T-cell (primary cell): Measurements from ENCODE around the gene FHIT. TPM values are rescaled to one million over a fixed set of nuclear protein-coding genes. Genes with fewer than 3 reads are reported as not detected.
A peak's percentile ranks its signal among the peaks of the same experiment; 100 is the strongest.

ENCODE experiments used
- ATAC-seq, 4 experiments: fragments of 200-7000 bp in 3 of 4; fragments of 150-1000 bp in 1 of 4; cut with Tn5 transposase; replicated peaks in 1 of 4; 1 replicate in 3 of 4; 2 replicates in 1 of 4; pipeline ENCODE4 v1.10.0; 2021; ENCODE audit warnings: moderate library complexity in 3 of 4, mild to moderate bottlenecking in 2 of 4, moderate number of reproducible peaks in 1 of 4
- CTCF ChIA-PET, 2 donors: fragments of 300-600 bp; sonication (Branson Sonifier 250); formaldehyde crosslinking; loops; one replicate each; lab custom pipeline; 2022; ENCODE audit warnings: antibody characterized with exemption in 2 of 2; lab: Charles Lee
- POLR2A ChIA-PET, 2 donors: fragments of 300-600 bp; sonication (Branson Sonifier 250); formaldehyde crosslinking; loops; one replicate each; lab custom pipeline; 2022; ENCODE audit warnings: antibody characterized with exemption in 2 of 2; lab: Charles Lee
- DNase-seq, 35 experiments: peaks; one replicate each; pipeline versions ENCODE4 v3.0.0 to v3.0.0-alpha.2; 2013 to 2023
- H3K27ac ChIP-seq: one replicate; pipeline ENCODE4 v1.5.1; 2013; ENCODE audit warnings: low read length
- H3K27me3 ChIP-seq, 2 experiments: replicated peaks in 1 of 2; 1 replicate in 1 of 2; 2 replicates in 1 of 2; pipeline versions ENCODE4 v1.6.1 to v1.7.0; 2013; ENCODE audit warnings: low read length in 1 of 2, mixed read lengths in 1 of 2; ENCODE audit not compliant: control insufficient read depth in 2 of 2, insufficient read depth in 2 of 2; ENCODE audit errors: extremely low read depth in 1 of 2
- H3K36me3 ChIP-seq, 2 donors: 1 replicate in 1 of 2; 2 replicates in 1 of 2; pipeline versions ENCODE4 v1.6.1 to v1.7.0; 2013; ENCODE audit warnings: low read length in 1 of 2; ENCODE audit not compliant: control insufficient read depth in 2 of 2, insufficient read depth in 1 of 2; ENCODE audit errors: extremely low read depth in 1 of 2
- H3K4me1 ChIP-seq, 2 experiments: 1 replicate in 1 of 2; 2 replicates in 1 of 2; pipeline versions ENCODE4 v1.6.1 to v1.7.0; 2013; ENCODE audit warnings: low read length in 2 of 2, mixed read lengths in 1 of 2; ENCODE audit not compliant: insufficient read depth in 2 of 2, control insufficient read depth in 1 of 2; ENCODE audit errors: extremely low read depth in 1 of 2
- H3K4me3 ChIP-seq, 2 donors: 1 replicate in 1 of 2; 2 replicates in 1 of 2; pipeline versions ENCODE4 v1.5.1 to v1.7.0; 2013; ENCODE audit warnings: mild to moderate bottlenecking in 2 of 2, low read length in 1 of 2, moderate library complexity in 1 of 2; ENCODE audit not compliant: control insufficient read depth in 1 of 2; ENCODE audit errors: extremely low read depth in 1 of 2
- H3K9me3 ChIP-seq: 2 replicates; pipeline ENCODE4 v1.7.0; 2013
- H3K27ac Mint-ChIP-seq, 2 donors: one replicate each; pipeline ENCODE4 v1.8.0; 2020 to 2021; ENCODE audit warnings: mild to moderate bottlenecking in 2 of 2, mixed read lengths in 2 of 2
- H3K27me3 Mint-ChIP-seq, 2 donors: one replicate each; pipeline ENCODE4 v1.8.0; 2021 to 2022; ENCODE audit warnings: mixed read lengths in 2 of 2
- H3K36me3 Mint-ChIP-seq: one replicate; pipeline ENCODE4 v1.8.0; 2021; ENCODE audit warnings: mixed read lengths
- H3K4me1 Mint-ChIP-seq, 3 donors: one replicate each; pipeline ENCODE4 v1.8.0; 2020 to 2022; ENCODE audit warnings: mixed read lengths in 3 of 3, mild to moderate bottlenecking in 1 of 3
- H3K4me3 Mint-ChIP-seq, 3 donors: one replicate each; pipeline ENCODE4 v1.8.0; 2020 to 2022; ENCODE audit warnings: mild to moderate bottlenecking in 3 of 3, mixed read lengths in 3 of 3, moderate library complexity in 3 of 3
- H3K9me3 Mint-ChIP-seq, 3 donors: one replicate each; pipeline ENCODE4 v1.8.0; 2020 to 2022; ENCODE audit warnings: mixed read lengths in 3 of 3
- WGBS: methylation state at CpG from one replicate; pipeline ENCODE4 v1.1.5; 2013; ENCODE audit warnings: missing lambda C conversion rate; ENCODE audit not compliant: insufficient coverage; 5-methylcytosine and 5-hydroxymethylcytosine counted together
- total RNA-seq, 35 experiments: library from RNA in 6 of 35; stranded (reverse) in 6 of 35; fragments of 120-200 nt in 1 of 35; gene quantifications; one replicate each; pipeline versions ENCODE4 v1.2.1 to v1.2.4 and lab custom pipeline; 2013 to 2026

FHIT gene
- total RNA-seq, 5 donors from 2014 or later (not counting 1 experiment from before 2014, with no cell fraction given): 33.1 to 197 (median 78.3) TPM

- Histone ChIP-seq H3K36me3 (no peaks in the 10 kb centered on the region), H3K9me3 (no peaks in the 10 kb centered on the region), H3K27ac (no peak overlapping the region), H3K4me1 (peaks cover 3 to 8% of the 10 kb centered on the region in 2 experiments), H3K27me3 (no peaks in the 10 kb centered on the region), H3K4me3 (no peak overlapping the region)
- ChIA-PET POLR2A (no interaction called here), CTCF (no interaction called here)
- Mint-ChIP-seq H3K27ac (no peak overlapping the region), H3K4me1 (peaks cover 19 to 31% (median 24%) of the 10 kb centered on the region in 3 donors), H3K36me3 (no peaks in the 10 kb centered on the region), H3K9me3 (no peaks in the 10 kb centered on the region), H3K27me3 (no peaks in the 10 kb centered on the region), H3K4me3 (no peak overlapping the region)
- no peak for DNase-seq
- ATAC-seq: no peak
- WGBS: 90% methylated on average over 3 of the region's 5 CpGs
Measured at GRCh38 chr3:60096403-60096802, 1154.8 kb downstream of the FHIT start.

- DNase-seq: no peak
- no peaks in the 10 kb centered on the region for H3K9me3 ChIP-seq
- Mint-ChIP-seq H3K9me3 (no peaks in the 10 kb centered on the region), H3K36me3 (no peaks in the 10 kb centered on the region), H3K4me1 (peaks cover 23 to 36% (median 28%) of the 10 kb centered on the region in 3 donors), H3K27ac (peak overlapping the region in 1 of 2 donors; percentile 50), H3K4me3 (no peak overlapping the region), H3K27me3 (no peaks in the 10 kb centered on the region)
- H3K4me1 ChIP-seq: peaks cover 3 to 9% of the 10 kb centered on the region in 2 experiments
- ATAC-seq: no peak
- H3K27ac ChIP-seq: no peak overlapping the region
- H3K36me3 ChIP-seq: no peaks in the 10 kb centered on the region
- H3K4me3 ChIP-seq: no peak overlapping the region
- CTCF ChIA-PET: interaction anchor here in 1 of 2 donors (0.9 kb wide), 1 partner anchor 17 kb away, joined by 3 read pairs; no protein-coding TSS in a partner anchor
- 83% methylated on average over 1 of the region's 6 CpGs for WGBS
- no peaks in the 10 kb centered on the region for H3K27me3 ChIP-seq
- POLR2A ChIA-PET: no interaction called here
Measured at GRCh38 chr3:60095930-60096329, 1155.3 kb downstream of the FHIT start.

GRCh38 chr3:60095516-60095915 is 1155.7 kb downstream of the FHIT start:
- no peaks in the 10 kb centered on the region for H3K36me3 Mint-ChIP-seq
- H3K27ac ChIP-seq: no peak overlapping the region
- DNase-seq (no peak), ATAC-seq (no peak)
- H3K9me3 Mint-ChIP-seq: no peaks in the 10 kb centered on the region
- peak overlapping the region in 1 of 2 donors; percentile 50 for H3K27ac Mint-ChIP-seq
- WGBS: 71% methylated on average over 4 of the region's 4 CpGs
- H3K4me1 ChIP-seq: peaks cover 3 to 11% of the 10 kb centered on the region in 2 experiments
- H3K4me3 ChIP-seq: no peak overlapping the region
- peak overlapping the region in 1 of 3 donors; percentile 3 for H3K4me3 Mint-ChIP-seq
- no peaks in the 10 kb centered on the region for H3K27me3 Mint-ChIP-seq
- CTCF ChIA-PET: interaction anchor here in 1 of 2 donors (0.9 kb wide), 1 partner anchor 17 kb away, joined by 3 read pairs; no protein-coding TSS in a partner anchor
- H3K27me3 ChIP-seq: no peaks in the 10 kb centered on the region
- POLR2A ChIA-PET: interaction anchor here in 1 of 2 donors (0.6 kb wide), 1 partner anchor 191 kb away, joined by 5 read pairs; no protein-coding TSS in a partner anchor
- H3K36me3 ChIP-seq: no peaks in the 10 kb centered on the region
- H3K9me3 ChIP-seq: no peaks in the 10 kb centered on the region
- peaks cover 27 to 40% (median 32%) of the 10 kb centered on the region in 3 donors for H3K4me1 Mint-ChIP-seq

GRCh38 chr3:60094392-60094947 is 1156.8 kb downstream of the FHIT start:
- CTCF ChIA-PET: interaction anchor here in 1 of 2 donors (0.5 to 0.6 kb wide), 2 partner anchors 14 to 24 kb away, joined by 3 read pairs; no protein-coding TSS in a partner anchor
- 64% methylated on average over 1 of the region's 3 CpGs for WGBS

GRCh38 chr3:60090548-60090947 is 1160.7 kb downstream of the FHIT start:
- no peak for DNase-seq
- H3K27ac ChIP-seq: no peak overlapping the region
- H3K9me3 ChIP-seq: no peaks in the 10 kb centered on the region
- Mint-ChIP-seq H3K4me1 (peaks cover 53 to 63% (median 60%) of the 10 kb centered on the region in 3 donors), H3K36me3 (peaks cover 21% of the 10 kb centered on the region), H3K9me3 (peaks cover 0 to 18% (median 4%) of the 10 kb centered on the region in 3 donors), H3K27me3 (no peaks in the 10 kb centered on the region), H3K27ac (peak overlapping the region; percentile 15 to 57), H3K4me3 (peak overlapping the region in 1 of 3 donors; percentile 35)
- no peaks in the 10 kb centered on the region for H3K36me3 ChIP-seq
- ATAC-seq: peak in 2 of 4 experiments; percentile 58 to 88
- CTCF ChIA-PET: no interaction called here
- WGBS: no CpG with 5 or more reads among the region's 3 CpGs
- POLR2A ChIA-PET: no interaction called here
- no peak overlapping the region for H3K4me3 ChIP-seq
- H3K27me3 ChIP-seq: no peaks in the 10 kb centered on the region
- H3K4me1 ChIP-seq: peaks cover 9 to 13% of the 10 kb centered on the region in 2 experiments

More at GRCh38 chr3:60094392-60094947, 1156.8 kb downstream of the FHIT start:
- no peak overlapping the region for H3K4me3 ChIP-seq
- peak in 5 of 35 experiments; percentile 2 to 14 (median 10) for DNase-seq
- H3K9me3 ChIP-seq: no peaks in the 10 kb centered on the region
- H3K36me3 ChIP-seq: no peaks in the 10 kb centered on the region
- no peaks in the 10 kb centered on the region for H3K9me3 Mint-ChIP-seq
- H3K4me3 Mint-ChIP-seq: peak overlapping the region in 1 of 3 donors; percentile 3
- peak overlapping the region in 1 of 2 donors; percentile 34 for H3K27ac Mint-ChIP-seq
- H3K27ac ChIP-seq: no peak overlapping the region
- H3K4me1 Mint-ChIP-seq: peaks cover 33 to 50% (median 38%) of the 10 kb centered on the region in 3 donors
- no peaks in the 10 kb centered on the region for H3K36me3 Mint-ChIP-seq
- POLR2A ChIA-PET: interaction anchor here in 1 of 2 donors (0.6 to 0.8 kb wide), 2 partner anchors 99 to 190 kb away, joined by 5 to 8 read pairs; no protein-coding TSS in a partner anchor
- no peak for ATAC-seq
- H3K27me3 Mint-ChIP-seq: no peaks in the 10 kb centered on the region
- no peaks in the 10 kb centered on the region for H3K27me3 ChIP-seq
- peaks cover 3 to 13% of the 10 kb centered on the region in 2 experiments for H3K4me1 ChIP-seq

DNA sequence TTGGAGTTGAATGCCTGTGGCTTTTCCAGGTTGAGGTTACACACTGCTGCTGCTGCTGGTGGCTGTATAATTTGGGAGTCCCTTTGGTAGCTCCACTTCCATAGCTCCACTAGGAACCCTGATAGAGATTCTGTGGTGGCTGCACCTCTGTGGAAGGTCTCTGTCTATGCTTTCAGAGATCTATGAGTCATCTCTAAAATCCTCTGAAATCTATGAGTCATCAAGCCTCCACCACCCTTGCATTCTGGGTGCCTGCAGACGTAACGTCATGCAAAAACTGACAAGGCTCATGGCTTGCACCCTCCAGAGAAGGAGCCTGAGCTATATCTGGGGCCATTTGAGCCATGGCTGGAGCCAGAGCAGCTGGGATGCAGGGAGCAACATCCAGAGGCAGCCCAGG is 1164.4 kb downstream of the FHIT start:
- DNase-seq (peak in 1 of 35 experiments; percentile 20), ATAC-seq (peak in 3 of 4 experiments; percentile 76 to 88 (median 87))
- Mint-ChIP-seq H3K36me3 (peaks cover 29% of the 10 kb centered on the region), H3K27ac (peak overlapping the region; percentile 65 to 69), H3K4me1 (peaks cover 51 to 71% (median 55%) of the 10 kb centered on the region in 3 donors), H3K27me3 (no peaks in the 10 kb centered on the region), H3K9me3 (peaks cover 4 to 26% (median 7%) of the 10 kb centered on the region in 3 donors), H3K4me3 (no peak overlapping the region)
- Histone ChIP-seq H3K4me3 (no peak overlapping the region), H3K27ac (no peak overlapping the region), H3K9me3 (no peaks in the 10 kb centered on the region), H3K36me3 (no peaks in the 10 kb centered on the region), H3K27me3 (no peaks in the 10 kb centered on the region), H3K4me1 (peaks cover 6 to 11% of the 10 kb centered on the region in 2 experiments)
- POLR2A ChIA-PET: no interaction called here
- WGBS: 17% methylated on average over 2 of the region's 2 CpGs
- CTCF ChIA-PET: no interaction called here
